ENCODE results near the gene CNTN6.

CNTN6 gene

DNA sequence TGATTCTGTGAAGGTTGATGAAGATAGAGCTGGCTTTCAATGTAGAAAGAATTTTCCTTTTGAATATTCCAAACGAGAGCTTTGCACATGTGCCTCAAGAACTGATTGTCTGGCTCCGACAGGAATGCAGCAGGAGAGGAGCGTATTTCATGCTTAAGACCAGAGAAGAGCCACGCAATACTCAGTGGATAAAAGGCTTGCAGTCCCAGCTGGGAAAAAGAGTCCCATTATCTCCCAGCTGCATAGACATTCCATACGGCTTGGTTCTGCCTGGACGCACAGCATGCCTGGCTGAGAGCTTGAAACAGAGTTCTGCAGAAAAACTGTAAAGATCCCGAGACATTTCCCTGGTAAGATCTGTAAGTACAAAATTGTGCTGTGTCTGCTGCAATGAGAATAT, at the start of gene CNTN6:
Gene CNTN6, plus strand, starts transcription at position 254 of the 400 bp plus-strand sequence. CDS start 54,985 bp downstream, outside the sequence.
- no peak for DNase-seq (ENCODE audit: low read depth in 2 of 2)

DNA sequence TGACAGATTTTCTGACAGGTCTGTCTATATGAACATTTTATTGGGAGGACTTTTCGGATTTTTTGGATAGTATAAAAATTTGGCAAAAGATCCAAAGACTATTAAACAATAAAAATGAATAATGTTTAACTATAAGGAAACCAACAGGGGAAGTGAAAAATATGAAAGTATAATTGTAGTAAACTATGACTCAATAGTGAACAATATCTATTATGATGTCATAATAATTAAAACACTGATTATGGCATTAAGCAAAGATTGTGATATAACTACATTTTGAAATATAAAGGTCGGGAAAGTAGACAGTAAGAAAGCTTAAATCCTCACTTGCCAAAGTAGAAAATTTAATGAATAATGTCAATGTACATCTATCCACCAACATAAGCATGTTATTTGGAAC, 44.3 kb upstream of the CNTN6 start:
- DNase-seq (ENCODE audit: low read depth in 2 of 2): no peak

DNA sequence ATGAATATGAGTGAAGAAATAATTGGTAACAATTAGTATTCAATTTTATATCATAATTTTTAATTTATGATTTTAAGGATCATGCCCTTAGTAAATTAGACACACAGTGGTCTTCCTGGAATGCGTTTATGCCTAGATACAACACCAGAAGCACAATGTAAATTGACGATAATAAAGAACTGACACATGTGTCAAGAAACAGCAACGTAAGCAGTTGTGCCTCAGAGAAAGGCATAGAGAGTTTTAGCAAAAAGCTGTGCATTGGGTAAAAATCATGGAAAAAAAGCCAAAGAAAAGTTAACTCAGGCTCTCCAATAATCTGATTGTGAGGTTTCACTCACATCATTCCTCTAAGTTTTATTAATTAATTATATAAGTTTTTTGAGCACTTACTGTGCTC, 37.0 kb upstream of the CNTN6 start:
- no peak for DNase-seq (ENCODE audit: low read depth in 2 of 2)

DNA sequence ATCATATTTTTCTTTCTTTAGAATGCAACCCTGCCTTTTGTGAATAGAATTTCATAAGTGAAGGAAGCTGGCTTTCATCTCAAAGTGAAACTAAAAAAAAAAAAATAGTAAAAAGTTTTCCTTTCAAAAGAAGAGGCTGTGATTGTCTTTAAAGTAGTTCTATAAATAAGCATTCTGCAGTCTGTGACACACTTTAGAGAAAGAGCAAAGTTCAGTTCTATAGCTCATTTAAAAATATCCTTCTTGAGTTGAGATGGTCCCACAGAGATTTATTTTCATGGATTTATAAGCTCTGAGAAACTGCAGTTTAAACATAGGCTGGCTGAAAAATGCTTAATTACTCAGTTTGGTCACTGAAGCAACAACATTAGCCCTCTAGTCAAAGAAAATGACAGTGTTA, 36.1 kb upstream of the CNTN6 start:
- no peak for DNase-seq (ENCODE audit: low read depth in 2 of 2)

GRCh38 chr3:1057436-1057835, 35.4 kb upstream of the CNTN6 start:
- no peak for DNase-seq (ENCODE audit: low read depth in 2 of 2)

DNA sequence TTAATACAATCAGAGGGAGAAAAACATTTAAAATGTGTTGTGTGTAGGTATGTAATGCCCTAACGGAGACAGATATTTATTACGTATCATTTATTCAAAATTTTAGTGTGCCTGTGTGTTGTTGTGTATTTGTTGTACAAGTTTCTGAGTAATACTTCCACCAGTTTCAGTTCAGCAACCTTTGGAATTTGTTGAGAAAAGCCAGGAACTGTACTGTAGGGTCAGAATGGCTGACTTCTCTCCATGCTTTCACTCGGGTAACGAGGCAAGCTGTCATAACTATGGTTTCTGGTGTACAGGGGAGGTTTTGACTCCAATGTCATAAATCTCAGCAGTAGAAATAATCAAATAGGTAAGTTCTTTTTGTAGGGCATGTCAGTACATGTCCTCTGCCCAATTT, 23.8 kb upstream of the CNTN6 start:
- DNase-seq (ENCODE audit: low read depth in 2 of 2): no peak

DNA sequence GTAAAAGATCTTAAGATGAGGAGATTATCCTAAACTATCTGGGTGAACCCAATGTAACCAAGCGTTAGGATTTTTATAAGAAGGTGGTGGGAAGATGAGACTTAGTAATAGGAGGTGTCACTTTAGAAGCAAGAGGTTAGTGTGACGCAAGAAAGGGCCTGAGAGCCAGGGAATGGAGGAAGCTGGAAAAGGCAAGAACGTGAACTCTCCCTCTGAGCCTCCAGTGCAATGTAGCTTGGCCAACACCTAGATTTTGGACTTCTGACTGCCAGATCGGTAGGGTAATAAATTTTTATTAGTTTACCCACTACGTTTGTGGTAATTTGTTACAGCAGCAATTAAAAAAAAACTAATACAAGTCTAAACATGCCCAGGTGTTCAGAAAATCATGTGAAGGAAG, 20.8 kb upstream of the CNTN6 start:
- no peak for DNase-seq (ENCODE audit: low read depth in 2 of 2)

- no peak for DNase-seq (ENCODE audit: low read depth in 2 of 2)
Measured at GRCh38 chr3:1079662-1080061, 13.2 kb upstream of the CNTN6 start.

DNA sequence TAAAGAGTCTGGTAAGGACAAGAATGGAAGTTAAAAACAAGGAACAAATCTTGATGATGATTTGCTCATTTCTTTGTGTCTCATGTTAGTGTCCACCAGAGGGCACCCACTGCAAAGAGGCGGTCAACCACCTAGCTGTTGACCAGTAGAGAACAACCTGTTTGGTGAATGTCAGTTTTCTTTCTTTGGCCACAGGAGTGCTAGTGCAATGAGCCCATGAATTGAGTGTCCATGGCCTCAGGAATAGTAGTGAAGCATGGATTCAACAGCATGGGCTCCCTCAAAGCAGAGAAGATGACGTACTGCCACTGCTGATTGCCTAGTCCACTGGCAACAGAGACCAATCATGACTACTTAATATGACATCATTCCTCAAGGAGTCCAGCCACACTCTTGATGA, 10.7 kb upstream of the CNTN6 start:
- no peak for DNase-seq (ENCODE audit: low read depth in 2 of 2)

GRCh38 chr3:1087066-1087560, 5.7 kb upstream of the CNTN6 start:
- DNase-seq (ENCODE audit: low read depth in 2 of 2): no peak

GRCh38 chr3:1088503-1088902, 4.3 kb upstream of the CNTN6 start:
- no peak for DNase-seq (ENCODE audit: low read depth in 2 of 2)

DNA sequence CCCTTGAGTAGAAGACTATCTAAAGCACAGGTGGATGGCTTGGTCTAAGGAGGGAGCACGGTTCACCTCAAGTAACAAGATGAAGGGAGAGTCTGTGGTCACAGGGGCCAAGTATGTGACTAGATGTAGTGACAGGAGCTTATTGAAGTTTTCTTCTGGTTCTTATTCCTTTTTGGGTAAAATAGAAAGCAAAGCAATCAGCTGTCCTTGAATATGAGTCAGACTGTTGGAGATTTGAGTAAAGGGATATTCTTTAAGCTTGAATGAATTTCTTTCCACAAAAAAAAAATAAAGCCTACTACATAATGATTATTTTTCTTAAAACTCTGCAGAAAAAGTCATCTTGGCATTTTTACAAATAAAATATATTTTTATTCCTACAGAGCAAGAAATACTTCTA, 1.5 kb upstream of the CNTN6 start:
- no peak for DNase-seq (ENCODE audit: low read depth in 2 of 2)

DNA sequence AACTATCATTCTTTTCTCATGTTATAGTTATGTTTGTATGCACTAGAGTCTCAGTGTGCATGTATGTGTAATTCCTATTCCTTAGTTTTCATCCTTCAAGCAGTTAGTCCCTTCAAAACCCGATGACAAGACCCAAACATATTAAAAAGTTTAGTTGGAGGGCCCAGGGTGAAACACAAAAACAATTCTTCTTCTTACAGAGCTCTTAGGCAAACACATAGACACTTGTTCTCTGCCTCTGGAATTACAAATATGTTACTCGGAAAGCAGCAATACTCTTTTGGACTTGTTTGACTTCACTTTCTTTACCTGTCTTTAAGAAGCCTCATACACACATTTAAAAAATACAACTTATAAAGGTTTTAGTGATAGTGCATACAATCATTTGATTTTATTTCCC, 763 bp upstream of the CNTN6 start:
- no peak for DNase-seq (ENCODE audit: low read depth in 2 of 2)

- DNase-seq (ENCODE audit: low read depth in 2 of 2): no peak
Measured at GRCh38 chr3:1093217-1093616, 393 bp downstream of the CNTN6 start.

DNA sequence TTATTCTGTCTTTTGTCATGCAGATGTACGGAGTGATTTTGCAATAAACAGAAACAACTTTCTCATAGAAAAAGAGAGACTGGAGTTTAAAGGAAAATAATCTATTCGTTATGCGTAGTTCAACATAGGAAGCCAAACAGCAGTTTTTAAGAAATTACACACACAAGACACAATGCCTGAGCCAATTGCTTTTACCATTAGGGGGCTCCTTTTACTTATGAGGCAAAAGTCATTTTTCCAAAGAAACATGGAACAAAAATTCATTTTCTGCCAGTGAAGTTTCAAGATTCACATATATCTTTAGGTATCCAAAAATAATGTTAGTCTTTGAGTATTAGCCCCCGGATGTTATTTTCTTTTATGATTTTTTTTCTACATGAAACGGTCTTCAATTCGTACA, 10.7 kb downstream of the CNTN6 start:
- no peak for DNase-seq (ENCODE audit: low read depth in 2 of 2)

DNA sequence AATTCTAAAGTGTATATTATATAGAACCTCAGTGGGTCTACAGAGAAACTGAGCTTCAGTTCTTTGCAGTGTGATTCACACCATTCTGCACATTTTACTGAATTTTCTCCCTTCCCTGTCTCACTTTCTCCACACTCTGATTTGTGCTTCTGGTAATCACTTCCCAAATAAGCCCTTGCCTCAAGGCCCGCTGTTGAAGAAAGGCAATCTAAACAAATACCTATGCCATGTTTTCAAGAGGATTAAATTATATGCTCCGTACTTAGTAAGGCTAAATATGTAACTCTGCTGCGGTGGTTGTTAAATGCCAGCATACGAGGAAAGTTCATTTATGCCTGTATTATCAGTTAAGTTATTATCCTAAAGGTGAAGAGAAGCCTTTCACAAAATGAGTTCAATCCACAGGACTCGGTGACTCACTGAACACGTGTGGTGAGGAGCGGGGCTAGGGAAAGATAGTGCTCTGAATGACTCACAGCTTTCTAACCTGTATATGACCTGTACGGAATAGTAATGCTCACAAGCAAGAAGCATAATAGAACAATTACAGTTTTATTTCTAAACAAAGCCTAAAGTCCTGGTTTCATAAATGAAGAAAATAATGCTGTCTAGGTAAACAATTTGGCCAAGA, 25.1 kb downstream of the CNTN6 start:
- DNase-seq (ENCODE audit: low read depth in 2 of 2): no peak

- DNase-seq (ENCODE audit: low read depth in 2 of 2): no peak
Measured at GRCh38 chr3:1131166-1131565, 38.3 kb downstream of the CNTN6 start.

GRCh38 chr3:1135194-1135593, 42.4 kb downstream of the CNTN6 start:
- no peak for DNase-seq (ENCODE audit: low read depth in 2 of 2)

GRCh38 chr3:1138036-1138435, 45.2 kb downstream of the CNTN6 start:
- DNase-seq (ENCODE audit: low read depth in 2 of 2): no peak

DNA sequence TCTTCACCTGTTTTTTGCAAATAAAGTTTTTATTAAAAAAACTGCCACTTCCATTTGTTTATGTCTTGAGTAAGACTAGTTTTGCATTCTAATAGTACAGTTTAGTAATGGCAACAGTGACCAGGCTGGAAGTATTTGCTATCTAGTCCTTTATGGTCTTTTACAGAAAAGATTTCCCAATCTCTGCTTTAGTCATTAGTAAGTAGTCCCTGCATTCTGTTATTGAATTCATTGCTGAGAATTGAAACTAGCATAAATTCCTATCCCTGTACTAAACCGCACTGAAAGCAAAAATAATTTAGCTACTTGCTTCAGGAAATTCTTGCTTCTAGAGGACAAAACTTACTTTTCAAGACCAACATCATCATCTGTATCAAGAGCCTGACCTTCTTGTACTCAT, 46.2 kb downstream of the CNTN6 start:
- DNase-seq (ENCODE audit: low read depth in 2 of 2): no peak

- DNase-seq (ENCODE audit: low read depth in 2 of 2): no peak
Measured at GRCh38 chr3:1147326-1147725, 54.5 kb downstream of the CNTN6 start.

GRCh38 chr3:1147819-1148218, 55.0 kb downstream of the CNTN6 start:
- DNase-seq (ENCODE audit: low read depth in 2 of 2): no peak

- DNase-seq (ENCODE audit: low read depth in 2 of 2): no peak
Measured at GRCh38 chr3:1164101-1164500, 71.3 kb downstream of the CNTN6 start.

- no peak for DNase-seq (ENCODE audit: low read depth in 2 of 2)
Measured at GRCh38 chr3:1171320-1171719, 78.5 kb downstream of the CNTN6 start.

Data from stimulated activated CD8-positive, alpha-beta memory T cell treated with anti-CD3 and anti-CD28 coated beads, Interleukin-15, amount 100 ng/mL, for 48 hours (primary cell).